ENCODE data around the gene CFAP99.

Gene CFAP99

DNA sequence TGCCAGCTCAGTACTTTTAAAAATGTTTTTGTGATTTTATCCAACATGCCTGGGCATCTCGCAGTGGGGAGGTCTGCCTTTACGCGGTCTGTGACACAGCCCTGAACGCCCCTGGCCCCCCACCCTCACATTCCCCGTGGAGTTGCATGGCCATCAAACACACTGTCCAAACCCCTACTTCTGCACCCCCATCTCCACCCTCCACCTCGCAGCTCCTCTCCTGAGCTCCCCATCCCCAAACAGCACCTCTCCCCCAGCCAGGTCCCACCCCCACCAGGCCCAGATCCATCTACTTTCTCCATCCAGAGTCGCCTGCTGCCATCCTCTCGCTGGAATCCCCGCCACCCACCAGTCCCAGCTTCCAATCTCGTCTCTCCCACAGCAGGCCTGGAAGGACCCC, 9.8 kb upstream of the CFAP99 start:
- ChIA-PET CTCF (no interaction called here), POLR2A (ENCODE audit: low non-redundant PET) (no interaction called here)
- TF ChIP-seq, protein P1, sequence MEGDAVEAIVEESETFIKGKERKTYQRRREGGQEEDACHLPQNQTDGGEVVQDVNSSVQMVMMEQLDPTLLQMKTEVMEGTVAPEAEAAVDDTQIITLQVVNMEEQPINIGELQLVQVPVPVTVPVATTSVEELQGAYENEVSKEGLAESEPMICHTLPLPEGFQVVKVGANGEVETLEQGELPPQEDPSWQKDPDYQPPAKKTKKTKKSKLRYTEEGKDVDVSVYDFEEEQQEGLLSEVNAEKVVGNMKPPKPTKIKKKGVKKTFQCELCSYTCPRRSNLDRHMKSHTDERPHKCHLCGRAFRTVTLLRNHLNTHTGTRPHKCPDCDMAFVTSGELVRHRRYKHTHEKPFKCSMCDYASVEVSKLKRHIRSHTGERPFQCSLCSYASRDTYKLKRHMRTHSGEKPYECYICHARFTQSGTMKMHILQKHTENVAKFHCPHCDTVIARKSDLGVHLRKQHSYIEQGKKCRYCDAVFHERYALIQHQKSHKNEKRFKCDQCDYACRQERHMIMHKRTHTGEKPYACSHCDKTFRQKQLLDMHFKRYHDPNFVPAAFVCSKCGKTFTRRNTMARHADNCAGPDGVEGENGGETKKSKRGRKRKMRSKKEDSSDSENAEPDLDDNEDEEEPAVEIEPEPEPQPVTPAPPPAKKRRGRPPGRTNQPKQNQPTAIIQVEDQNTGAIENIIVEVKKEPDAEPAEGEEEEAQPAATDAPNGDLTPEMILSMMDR (conservative IDR thresholded peaks at IDR 0.05; ENCODE audit: low read depth), result no peak
- no peak for DNase-seq (ENCODE audit: low spot score)
- peak overlapping the region; percentile 10; the same call in 1 of the 2 replicates for H3K27ac ChIP-seq

DNA sequence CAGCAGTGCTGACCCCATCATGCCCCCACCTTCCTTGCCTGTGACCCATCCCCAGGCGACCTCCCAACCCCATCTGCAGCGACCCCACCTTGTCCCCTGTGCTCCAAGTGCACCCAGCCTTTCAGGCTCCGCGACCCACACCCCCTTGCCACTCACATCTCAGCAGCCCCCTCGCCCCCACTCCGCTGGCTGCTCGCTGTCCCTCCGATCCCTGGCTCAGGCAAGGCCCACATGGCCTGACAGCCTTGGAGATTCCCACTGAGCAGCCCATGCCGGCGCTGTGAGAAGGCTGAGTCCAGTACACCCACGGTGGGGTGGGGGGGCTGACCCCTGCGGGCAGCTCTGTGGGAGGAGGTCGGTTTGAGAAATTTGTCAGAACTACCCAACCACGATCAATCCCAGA, 9.4 kb upstream of the CFAP99 start:
- ChIA-PET CTCF (no interaction called here), POLR2A (ENCODE audit: low non-redundant PET) (no interaction called here)
- no peak for DNase-seq (ENCODE audit: low spot score)
- peak overlapping the region; percentile 10; the same call in 1 of the 2 replicates for H3K27ac ChIP-seq
- TF ChIP-seq, protein P1 (conservative IDR thresholded peaks at IDR 0.05; ENCODE audit: low read depth), result no peak

DNA sequence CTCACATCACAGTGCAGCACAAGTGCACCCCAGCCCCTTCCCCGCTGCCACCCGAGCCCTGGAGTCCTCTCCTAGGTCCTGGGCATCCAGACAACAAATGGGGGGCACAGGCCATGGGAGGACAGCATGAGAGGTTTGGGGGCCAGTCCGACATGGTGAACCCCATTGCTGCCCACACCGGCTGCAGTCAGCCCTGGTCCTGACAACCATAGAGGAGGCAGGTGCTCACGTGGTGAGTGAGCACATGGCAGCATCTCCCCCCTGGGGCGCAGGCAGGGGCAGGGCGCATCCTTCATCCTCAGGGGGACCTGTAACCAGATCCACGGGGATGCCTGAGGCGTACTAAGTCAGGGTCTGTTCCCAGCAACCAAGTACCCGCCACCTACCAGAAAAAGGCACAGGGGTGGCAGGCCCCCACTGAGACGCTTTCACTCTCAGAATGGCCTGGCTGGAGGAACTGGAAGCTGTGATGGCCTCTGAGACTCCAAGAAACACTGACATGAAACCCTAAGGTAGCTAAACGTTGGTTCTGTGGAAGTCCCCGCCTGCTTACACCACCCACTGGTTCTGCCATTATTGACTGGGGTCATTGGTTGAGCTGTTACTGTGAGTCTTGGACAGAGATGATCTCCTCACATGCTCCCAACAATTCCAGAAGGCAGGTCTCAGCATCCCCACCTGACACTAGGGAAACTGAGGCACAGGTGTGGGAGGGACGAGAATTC, 6.8 kb upstream of the CFAP99 start:
- CTCF ChIA-PET, result interaction anchor here (0.6 kb wide), 1 partner anchor 21 kb away, joined by 4 read pairs; no protein-coding TSS in a partner anchor

DNA sequence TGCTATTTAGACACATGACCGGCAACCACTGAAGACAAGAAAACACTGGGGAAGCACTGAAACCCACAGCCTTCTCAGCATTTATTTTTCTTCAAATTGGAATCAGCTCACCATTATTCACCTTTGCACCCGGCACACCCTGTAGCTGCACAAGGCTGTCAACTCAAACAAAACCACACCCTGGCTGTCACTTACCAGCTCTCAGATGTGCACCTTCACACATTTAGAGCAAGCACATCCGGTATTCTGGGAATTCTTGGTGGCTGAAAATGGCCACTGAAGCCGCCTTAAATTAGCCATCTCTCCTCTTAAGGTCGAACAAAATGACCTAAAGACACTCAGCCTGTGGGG, 6.2 kb upstream of the CFAP99 start:
- peak overlapping the region; percentile 90 for H3K27ac ChIP-seq
- ChIA-PET POLR2A (ENCODE audit: low non-redundant PET) (no interaction called here), CTCF (interaction anchor here (0.6 to 1.6 kb wide), 3 partner anchors 15 to 200 kb away, joined by 4 to 6 read pairs (median 4); no protein-coding TSS in a partner anchor)
- TF ChIP-seq, protein P1 (conservative IDR thresholded peaks at IDR 0.05; ENCODE audit: low read depth), result no peak
- no peak for DNase-seq (ENCODE audit: low spot score)

More for the DNA sequence above, 6.8 kb upstream of the CFAP99 start:
- POLR2A ChIA-PET (ENCODE audit: low non-redundant PET), result no interaction called here
- peak overlapping the region; percentile 90 for H3K27ac ChIP-seq
- TF ChIP-seq, protein P1 (conservative IDR thresholded peaks at IDR 0.05; ENCODE audit: low read depth), result no peak
- DNase-seq (ENCODE audit: low spot score), result no peak

DNA sequence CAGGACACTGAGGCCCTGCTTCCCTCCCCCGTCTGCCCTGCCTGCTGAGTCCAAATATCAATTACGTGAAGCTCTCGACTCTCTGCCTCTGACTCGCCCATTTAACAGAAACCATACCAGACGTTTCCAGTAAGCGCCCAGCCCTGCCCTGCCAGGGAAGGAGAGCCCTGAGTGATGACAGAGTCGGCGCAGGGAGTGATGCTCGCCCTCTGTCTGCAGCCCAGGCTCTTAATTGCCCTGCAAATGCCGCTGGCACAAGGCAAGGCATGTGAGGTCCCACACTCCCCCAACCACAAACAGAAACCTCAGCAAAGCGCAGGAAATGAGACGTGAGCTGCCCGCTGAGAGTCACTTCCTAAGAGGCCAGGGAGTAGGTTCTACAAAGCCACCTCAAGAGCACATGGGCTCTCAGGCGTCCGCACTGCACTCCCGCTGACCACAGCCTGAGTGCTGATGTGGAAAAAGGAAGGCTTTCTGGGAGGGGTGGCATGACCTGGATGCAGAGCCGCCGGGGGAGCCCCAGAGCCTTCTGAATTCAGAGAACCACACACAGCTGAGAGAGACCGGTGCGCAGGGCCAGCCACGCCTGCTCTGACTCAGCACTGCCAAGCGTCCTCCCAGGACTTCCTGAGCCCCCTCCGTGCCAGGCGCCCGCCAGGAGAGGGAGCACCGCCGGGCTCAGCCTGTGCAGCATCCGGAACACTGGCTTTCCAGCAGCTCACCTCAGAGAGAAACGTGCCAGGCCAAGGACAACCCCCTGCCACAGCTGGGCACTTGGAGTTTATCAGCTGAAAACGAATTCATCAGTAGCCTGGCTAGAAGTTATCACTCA, 5.7 kb upstream of the CFAP99 start:
- TF ChIP-seq, protein P1 (conservative IDR thresholded peaks at IDR 0.05; ENCODE audit: low read depth), result peak; percentile 71
- peak overlapping the region; percentile 90 for H3K27ac ChIP-seq
- POLR2A ChIA-PET (ENCODE audit: low non-redundant PET), result no interaction called here
- CTCF ChIA-PET, result interaction anchor here (0.5 to 1.6 kb wide), 6 partner anchors 15 to 624 kb away, joined by 3 to 6 read pairs (median 4); no protein-coding TSS in a partner anchor
- DNase-seq (ENCODE audit: low spot score), result peak; percentile 79

DNA sequence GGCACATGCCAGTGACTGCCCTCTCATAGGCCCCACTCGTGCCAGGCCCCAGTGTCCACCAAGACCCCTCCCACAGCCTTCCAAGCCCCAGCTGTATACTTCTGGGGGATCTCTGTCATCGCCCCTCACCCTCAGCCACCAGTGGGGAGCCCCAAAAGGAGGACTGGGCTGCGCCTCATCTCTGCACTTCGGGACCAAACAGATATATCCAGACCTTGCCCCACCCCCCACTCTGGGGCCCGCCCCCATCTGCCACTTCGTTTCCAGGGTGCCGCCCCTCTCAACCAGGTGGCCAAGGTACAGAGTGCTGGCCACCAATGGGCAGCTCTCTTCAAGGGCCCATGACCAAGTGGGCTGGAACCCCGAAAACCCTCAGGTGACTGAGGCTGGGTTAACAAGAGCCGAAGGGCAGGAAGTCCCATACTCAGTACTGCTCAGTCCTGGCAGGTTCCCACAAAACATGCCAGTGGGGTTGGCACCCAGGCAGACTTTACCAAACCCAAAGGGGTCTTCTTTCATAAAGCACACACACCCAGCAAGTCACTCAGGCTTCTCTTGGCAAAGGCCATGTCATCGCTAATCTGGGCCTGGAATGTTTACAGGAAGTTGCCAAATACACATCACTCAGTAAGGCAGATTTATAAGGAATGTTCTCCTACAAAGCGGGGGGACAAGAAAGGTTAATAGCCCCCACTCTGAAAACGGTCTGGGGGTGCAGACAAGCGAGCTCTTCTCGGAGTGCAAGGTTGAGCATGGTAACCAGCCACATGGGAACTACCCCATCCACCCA, 4.7 kb upstream of the CFAP99 start:
- TF ChIP-seq, protein P1 (conservative IDR thresholded peaks at IDR 0.05; ENCODE audit: low read depth), result no peak
- CTCF ChIA-PET, result interaction anchor here (0.5 to 1.6 kb wide), 3 partner anchors 14 to 623 kb away, joined by 3 to 6 read pairs (median 3); no protein-coding TSS in a partner anchor
- POLR2A ChIA-PET (ENCODE audit: low non-redundant PET), result no interaction called here
- H3K27ac ChIP-seq, result peak overlapping the region; percentile 90
- DNase-seq (ENCODE audit: low spot score), result no peak

Measured in RWPE1 (cell line).